DOHH2 (cell line): ENCODE results near the gene CHIT1.

ENCODE experiments used
- EZH2phosphoT487 ChIP-seq: fragments of 200-600 bp; sonication (generic); IDR thresholded peaks from 2 replicates; pipeline ENCODE4 v1.6.1; 2017; ENCODE audit warnings: borderline replicate concordance, mild to moderate bottlenecking, antibody characterized with exemption, low read length, moderate library complexity, mixed read lengths
- TF ChIP-seq, protein P1 (sequence below): fragments of 200-600 bp; sonication (generic); IDR thresholded peaks from one replicate; pipeline ENCODE4 v1.5.1; 2014; ENCODE audit warnings: antibody characterized with exemption, mild to moderate bottlenecking, low read depth, low read length; ENCODE audit not compliant: poor library complexity, severe bottlenecking

- TF ChIP-seq, protein P1, sequence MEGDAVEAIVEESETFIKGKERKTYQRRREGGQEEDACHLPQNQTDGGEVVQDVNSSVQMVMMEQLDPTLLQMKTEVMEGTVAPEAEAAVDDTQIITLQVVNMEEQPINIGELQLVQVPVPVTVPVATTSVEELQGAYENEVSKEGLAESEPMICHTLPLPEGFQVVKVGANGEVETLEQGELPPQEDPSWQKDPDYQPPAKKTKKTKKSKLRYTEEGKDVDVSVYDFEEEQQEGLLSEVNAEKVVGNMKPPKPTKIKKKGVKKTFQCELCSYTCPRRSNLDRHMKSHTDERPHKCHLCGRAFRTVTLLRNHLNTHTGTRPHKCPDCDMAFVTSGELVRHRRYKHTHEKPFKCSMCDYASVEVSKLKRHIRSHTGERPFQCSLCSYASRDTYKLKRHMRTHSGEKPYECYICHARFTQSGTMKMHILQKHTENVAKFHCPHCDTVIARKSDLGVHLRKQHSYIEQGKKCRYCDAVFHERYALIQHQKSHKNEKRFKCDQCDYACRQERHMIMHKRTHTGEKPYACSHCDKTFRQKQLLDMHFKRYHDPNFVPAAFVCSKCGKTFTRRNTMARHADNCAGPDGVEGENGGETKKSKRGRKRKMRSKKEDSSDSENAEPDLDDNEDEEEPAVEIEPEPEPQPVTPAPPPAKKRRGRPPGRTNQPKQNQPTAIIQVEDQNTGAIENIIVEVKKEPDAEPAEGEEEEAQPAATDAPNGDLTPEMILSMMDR = no peak
- no peak for TF ChIP-seq EZH2phosphoT487
Observed at GRCh38 chr1:203176273-203177035, 53.0 kb downstream of the CHIT1 start.
